ENCODE measurements around the gene EPB41L3.

GRCh38 chr18:5416112-5416511 lies 127.7 kb downstream of the EPB41L3 start:
- TF ChIP-seq POLR2A (IDR thresholded peaks at IDR 0.05) (no peak), EP300 (IDR thresholded peaks at IDR 0.05) (no peak), POLR2AphosphoS5 (IDR thresholded peaks at IDR 0.05) (no peak)
- TF ChIP-seq, protein P1, sequence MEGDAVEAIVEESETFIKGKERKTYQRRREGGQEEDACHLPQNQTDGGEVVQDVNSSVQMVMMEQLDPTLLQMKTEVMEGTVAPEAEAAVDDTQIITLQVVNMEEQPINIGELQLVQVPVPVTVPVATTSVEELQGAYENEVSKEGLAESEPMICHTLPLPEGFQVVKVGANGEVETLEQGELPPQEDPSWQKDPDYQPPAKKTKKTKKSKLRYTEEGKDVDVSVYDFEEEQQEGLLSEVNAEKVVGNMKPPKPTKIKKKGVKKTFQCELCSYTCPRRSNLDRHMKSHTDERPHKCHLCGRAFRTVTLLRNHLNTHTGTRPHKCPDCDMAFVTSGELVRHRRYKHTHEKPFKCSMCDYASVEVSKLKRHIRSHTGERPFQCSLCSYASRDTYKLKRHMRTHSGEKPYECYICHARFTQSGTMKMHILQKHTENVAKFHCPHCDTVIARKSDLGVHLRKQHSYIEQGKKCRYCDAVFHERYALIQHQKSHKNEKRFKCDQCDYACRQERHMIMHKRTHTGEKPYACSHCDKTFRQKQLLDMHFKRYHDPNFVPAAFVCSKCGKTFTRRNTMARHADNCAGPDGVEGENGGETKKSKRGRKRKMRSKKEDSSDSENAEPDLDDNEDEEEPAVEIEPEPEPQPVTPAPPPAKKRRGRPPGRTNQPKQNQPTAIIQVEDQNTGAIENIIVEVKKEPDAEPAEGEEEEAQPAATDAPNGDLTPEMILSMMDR (IDR thresholded peaks at IDR 0.05), result no peak

Measured in suprapubic skin (tissue), 4 donors.